ENCODE results near the gene TSBP1. TPM values are rescaled to one million over a fixed set of nuclear protein-coding genes. Genes with fewer than 3 reads are reported as not detected.

The TSBP1 gene
- total RNA-seq, 4 donors from 2014 or later: not detected

DNA sequence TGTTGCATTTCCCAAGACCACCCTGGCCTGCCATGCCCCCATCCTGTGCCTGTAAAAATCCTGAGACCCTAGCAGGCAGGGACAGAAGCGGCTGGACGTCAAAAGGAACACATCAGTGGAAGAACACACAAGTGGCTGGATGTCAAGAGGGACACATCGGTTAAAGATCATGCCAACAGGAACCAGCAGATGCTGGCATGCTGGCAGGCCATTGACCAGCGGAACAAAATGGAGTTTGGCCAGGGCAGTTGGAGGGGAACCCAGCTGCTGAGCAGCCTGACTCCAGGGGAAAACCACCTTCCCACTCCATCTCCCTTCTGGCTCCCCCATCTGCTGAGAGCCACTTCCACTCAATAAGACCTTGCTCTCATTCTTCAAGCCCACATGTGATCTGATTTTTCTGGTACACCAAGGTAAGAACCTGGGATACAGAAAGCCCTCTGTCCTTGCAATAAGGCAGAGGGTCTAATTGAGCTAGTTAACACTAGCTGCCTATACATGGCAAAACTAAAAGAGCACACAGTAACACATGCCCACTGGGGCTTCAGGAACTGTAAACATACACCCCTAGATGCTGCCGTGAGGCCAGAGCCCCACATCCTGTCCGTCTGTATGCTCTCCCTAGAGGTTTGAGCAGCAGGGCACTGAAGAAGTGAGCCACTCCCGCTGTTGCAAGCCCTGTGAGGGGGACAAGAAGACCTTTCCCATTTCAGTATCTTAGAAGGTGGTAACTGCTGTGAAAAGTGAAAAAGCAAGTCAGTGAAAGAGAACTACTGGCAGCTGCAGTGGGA, 4.2 kb upstream of the TSBP1 start:
- TF ChIP-seq, protein P1, sequence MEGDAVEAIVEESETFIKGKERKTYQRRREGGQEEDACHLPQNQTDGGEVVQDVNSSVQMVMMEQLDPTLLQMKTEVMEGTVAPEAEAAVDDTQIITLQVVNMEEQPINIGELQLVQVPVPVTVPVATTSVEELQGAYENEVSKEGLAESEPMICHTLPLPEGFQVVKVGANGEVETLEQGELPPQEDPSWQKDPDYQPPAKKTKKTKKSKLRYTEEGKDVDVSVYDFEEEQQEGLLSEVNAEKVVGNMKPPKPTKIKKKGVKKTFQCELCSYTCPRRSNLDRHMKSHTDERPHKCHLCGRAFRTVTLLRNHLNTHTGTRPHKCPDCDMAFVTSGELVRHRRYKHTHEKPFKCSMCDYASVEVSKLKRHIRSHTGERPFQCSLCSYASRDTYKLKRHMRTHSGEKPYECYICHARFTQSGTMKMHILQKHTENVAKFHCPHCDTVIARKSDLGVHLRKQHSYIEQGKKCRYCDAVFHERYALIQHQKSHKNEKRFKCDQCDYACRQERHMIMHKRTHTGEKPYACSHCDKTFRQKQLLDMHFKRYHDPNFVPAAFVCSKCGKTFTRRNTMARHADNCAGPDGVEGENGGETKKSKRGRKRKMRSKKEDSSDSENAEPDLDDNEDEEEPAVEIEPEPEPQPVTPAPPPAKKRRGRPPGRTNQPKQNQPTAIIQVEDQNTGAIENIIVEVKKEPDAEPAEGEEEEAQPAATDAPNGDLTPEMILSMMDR (IDR thresholded peaks at IDR 0.05; ENCODE audit: low read depth): no peak

DNA sequence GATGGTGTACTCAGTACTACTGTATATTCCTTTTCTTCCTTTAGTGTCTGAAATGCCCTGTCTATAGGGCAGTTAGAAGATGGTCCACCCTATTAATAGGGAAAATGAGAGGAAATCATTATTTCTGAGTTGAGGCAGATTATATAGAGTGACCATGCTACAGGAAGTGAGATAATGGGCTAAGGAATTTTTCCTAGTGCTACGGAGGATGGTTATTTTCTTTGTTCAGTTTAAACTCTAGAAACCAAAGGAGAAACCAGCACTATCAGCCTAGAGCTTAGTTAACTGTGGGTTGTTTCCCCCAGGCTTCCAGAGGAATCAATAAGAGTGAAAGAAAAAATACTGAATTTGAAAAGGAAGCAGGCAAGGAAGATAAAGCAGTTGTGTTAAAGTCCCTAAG, 474 bp downstream of the TSBP1 start:
- TF ChIP-seq, protein P1 (IDR thresholded peaks at IDR 0.05; ENCODE audit: low read depth): no peak

DNA sequence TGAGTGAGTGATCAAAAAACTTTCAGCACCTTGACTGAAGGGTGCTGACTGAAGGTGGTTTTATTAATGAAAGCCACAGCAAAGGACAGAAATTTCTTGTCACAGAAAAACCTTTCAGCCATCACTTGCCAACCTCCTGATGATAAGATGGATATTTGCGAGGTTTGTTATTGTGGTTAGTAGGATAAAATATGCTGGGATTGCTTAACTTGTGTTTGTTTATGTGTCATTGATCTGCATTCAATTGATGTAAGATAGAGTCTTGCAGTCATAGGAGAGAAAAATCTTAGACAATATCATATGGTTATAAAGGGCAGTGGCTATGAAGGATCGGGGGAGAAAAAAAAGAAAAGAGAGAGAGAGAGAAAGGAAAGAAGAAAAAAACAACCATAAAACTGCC, 1.2 kb downstream of the TSBP1 start:
- TF ChIP-seq, protein P1 (IDR thresholded peaks at IDR 0.05; ENCODE audit: low read depth): no peak

DNA sequence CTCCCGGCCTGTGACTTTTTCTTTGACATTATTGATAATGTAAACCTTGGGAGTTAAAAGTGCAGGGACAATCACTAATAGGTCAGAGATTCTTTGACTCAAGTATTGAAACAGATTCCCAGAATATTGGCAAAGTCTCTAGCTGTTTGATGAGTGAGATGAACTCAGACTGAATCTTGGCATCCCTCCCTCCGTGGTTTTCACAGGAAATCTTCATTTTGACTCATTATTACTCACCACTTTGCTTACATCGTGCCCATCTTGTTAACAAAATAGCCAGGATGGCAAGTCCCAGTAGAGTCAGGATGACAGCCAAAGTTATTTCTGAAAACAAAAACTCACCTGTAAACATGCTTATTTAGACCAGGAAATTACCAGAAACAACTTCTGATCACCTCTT, 2.0 kb downstream of the TSBP1 start:
- TF ChIP-seq, protein P1 (IDR thresholded peaks at IDR 0.05; ENCODE audit: low read depth): no peak

DNA sequence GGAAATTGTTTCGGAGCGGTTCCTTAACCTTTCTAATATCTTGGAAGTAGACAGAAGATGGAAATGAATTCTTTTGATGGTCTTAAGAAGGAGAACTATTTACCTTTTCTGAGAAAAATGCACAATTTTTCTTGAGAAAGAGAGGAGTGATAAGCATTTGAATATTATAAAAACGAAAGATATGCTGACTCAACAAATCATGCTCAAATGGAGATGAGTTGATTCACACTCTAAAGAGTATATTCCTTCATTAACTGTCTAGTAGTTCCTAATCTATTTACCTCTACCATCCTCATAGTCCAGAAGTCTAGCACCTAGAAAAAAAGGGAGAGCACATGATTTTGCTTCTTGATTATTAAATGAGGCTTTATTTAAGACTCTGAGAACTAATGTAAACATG, 4.1 kb downstream of the TSBP1 start:
- TF ChIP-seq, protein P1 (IDR thresholded peaks at IDR 0.05; ENCODE audit: low read depth): no peak

DNA sequence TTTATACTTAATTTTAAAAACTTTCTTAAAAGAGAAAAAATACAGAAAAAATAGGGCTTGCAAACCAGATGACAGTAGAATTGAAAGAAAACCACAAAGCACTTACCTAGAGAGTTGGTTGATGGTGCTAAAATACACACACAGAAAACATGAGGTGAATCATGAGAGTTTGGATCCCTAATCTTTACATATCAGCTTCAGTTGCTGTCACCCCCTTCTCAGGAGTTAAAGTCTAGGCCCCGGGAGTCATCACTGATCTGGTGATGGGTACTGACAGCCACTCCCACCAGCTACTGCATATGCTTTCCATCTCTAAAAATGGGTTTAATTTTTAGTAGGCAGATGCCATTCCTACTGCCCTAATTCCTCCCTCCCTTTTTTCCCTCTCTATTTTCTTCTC, 16.7 kb downstream of the TSBP1 start:
- TF ChIP-seq, protein P1 (IDR thresholded peaks at IDR 0.05; ENCODE audit: low read depth): no peak

DNA sequence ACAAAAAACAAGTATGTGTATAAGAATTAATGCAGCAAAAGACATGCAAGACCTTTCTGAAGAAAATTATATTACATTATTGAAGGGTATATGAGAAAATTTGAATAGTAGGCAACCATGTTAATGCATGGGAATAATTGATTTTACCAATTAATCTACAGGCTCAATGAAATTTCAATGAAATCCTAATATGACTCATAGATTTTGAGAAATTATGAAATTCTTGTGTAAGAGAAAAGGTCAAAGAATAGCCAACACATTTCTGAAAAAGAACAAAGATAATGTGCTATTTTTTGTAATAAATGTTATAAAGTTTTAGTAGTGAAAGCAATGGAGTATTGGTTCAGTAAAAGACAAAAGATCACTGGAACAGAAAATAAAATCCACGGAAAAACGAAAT, 18.4 kb downstream of the TSBP1 start:
- TF ChIP-seq, protein P1 (IDR thresholded peaks at IDR 0.05; ENCODE audit: low read depth): no peak

All from subcutaneous adipose tissue (tissue), 4 donors.